HepG2 (cell line): ENCODE data around the gene TATDN3. TPM values are rescaled to one million over a fixed set of nuclear protein-coding genes. Genes with fewer than 3 reads are reported as not detected.

Source experiments
- ADNP ChIP-seq: sonication (generic); formaldehyde crosslinking; IDR thresholded peaks from 2 replicates; pipeline ENCODE4 v1.4.0; 2020; ENCODE audit warnings: missing genetic modification reagents
- CHD2 ChIP-seq: IDR thresholded peaks from 2 replicates; pipeline ENCODE4 v1.6.1; 2011; ENCODE audit warnings: low read depth, low read length, improper control_type of control experiment
- ELF1 ChIP-seq: sonication (generic); formaldehyde crosslinking; IDR thresholded peaks from 2 replicates; pipeline ENCODE4 v1.4.0; 2020; ENCODE audit warnings: missing genetic modification reagents
- ELF4 ChIP-seq: sonication (generic); formaldehyde crosslinking; IDR thresholded peaks from 2 replicates; pipeline ENCODE4 v1.5.0; 2020; ENCODE audit warnings: missing genetic modification reagents, mild to moderate bottlenecking, moderate library complexity, borderline replicate concordance
- FOXA1 ChIP-seq, 2 experiments: fragments of 450-650 bp in 1 of 2; sonication (generic) in 1 of 2; formaldehyde crosslinking in 1 of 2; IDR thresholded peaks; 2 replicates each; pipeline versions ENCODE4 v1.4.0 to v1.6.1; 2016 to 2020; ENCODE audit warnings: missing genetic modification reagents in 1 of 2
- FOXM1 ChIP-seq: sonication (generic); formaldehyde crosslinking; IDR thresholded peaks from 2 replicates; pipeline ENCODE4 v1.5.0; 2020; ENCODE audit warnings: missing genetic modification reagents
- GATA4 ChIP-seq: sonication (generic); IDR thresholded peaks from 2 replicates; pipeline ENCODE4 v1.6.1; 2016; ENCODE audit warnings: antibody characterized with exemption, low read depth, borderline replicate concordance
- HOXD1 ChIP-seq: sonication (generic); formaldehyde crosslinking; IDR thresholded peaks from 2 replicates; pipeline ENCODE4 v1.5.0; 2020; ENCODE audit warnings: missing genetic modification reagents
- NFE2L2 ChIP-seq: fragments of 150-350 bp; IDR thresholded peaks from 2 replicates; pipeline ENCODE4 v1.6.1; 2014; ENCODE audit warnings: low read length
- ZFP36L2 ChIP-seq: sonication (generic); formaldehyde crosslinking; IDR thresholded peaks from 2 replicates; pipeline ENCODE4 v1.4.0; 2020; ENCODE audit warnings: missing genetic modification reagents
- ZFY ChIP-seq: sonication (generic); formaldehyde crosslinking; IDR thresholded peaks from 2 replicates; pipeline ENCODE4 v1.4.0; 2020; ENCODE audit warnings: missing genetic modification reagents
- ZNF17 ChIP-seq: sonication (generic); formaldehyde crosslinking; IDR thresholded peaks from 2 replicates; pipeline ENCODE4 v1.5.0; 2020; ENCODE audit warnings: mild to moderate bottlenecking, missing genetic modification reagents
- ZNF432 ChIP-seq: sonication (generic); formaldehyde crosslinking; IDR thresholded peaks from 2 replicates; pipeline ENCODE4 v1.5.0; 2020; ENCODE audit warnings: missing genetic modification reagents, mild to moderate bottlenecking, borderline replicate concordance
- ZNF558 ChIP-seq: sonication (generic); formaldehyde crosslinking; IDR thresholded peaks from 2 replicates; pipeline ENCODE4 v1.9.0; 2022; ENCODE audit warnings: mild to moderate bottlenecking, missing genetic modification reagents, borderline replicate concordance
- ZNF562 ChIP-seq: sonication (generic); formaldehyde crosslinking; IDR thresholded peaks from 2 replicates; pipeline ENCODE4 v1.8.0; 2022; ENCODE audit warnings: missing genetic modification reagents, borderline replicate concordance
- ZNF605 ChIP-seq: sonication (generic); formaldehyde crosslinking; IDR thresholded peaks from 2 replicates; pipeline ENCODE4 v1.8.0; 2022; ENCODE audit warnings: mild to moderate bottlenecking, missing genetic modification reagents
- ZNF766 ChIP-seq: sonication (generic); formaldehyde crosslinking; IDR thresholded peaks from 2 replicates; pipeline ENCODE4 v1.5.0; 2020; ENCODE audit warnings: missing genetic modification reagents, borderline replicate concordance
- ZSCAN25 ChIP-seq: sonication (generic); formaldehyde crosslinking; IDR thresholded peaks from 2 replicates; pipeline ENCODE4 v1.8.0; 2022; ENCODE audit warnings: mild to moderate bottlenecking, missing genetic modification reagents
- polyA plus RNA-seq, 8 experiments: library from polyadenylated mRNA; depleted of rRNA in 3 of 8; stranded (reverse) in 7 of 8; unstranded in 1 of 8; fragments of >200 nt; fragmentation: Illumina TruSeq in 4 of 8; extraction: Trizol in 4 of 8; gene quantifications; 2 replicates each; pipeline versions ENCODE4 v1.2.1 to v1.2.3, GENCODE V29; 2011 to 2016; ENCODE audit warnings: low read depth in 4 of 8, missing spikeins in 1 of 8, mixed read lengths in 1 of 8; ENCODE audit not compliant: insufficient read depth in 1 of 8
- total RNA-seq, 5 experiments: library from RNA; depleted of rRNA; stranded (reverse); fragments of >200 nt; fragmentation: Illumina TruSeq; extraction: Trizol; gene quantifications; 2 replicates each; pipeline ENCODE4 v1.2.3, GENCODE V29; 2016; ENCODE audit warnings: low read depth in 1 of 5
- TF ChIP-seq, protein P1 (sequence below): sonication (generic); formaldehyde crosslinking; IDR thresholded peaks from 2 replicates; pipeline ENCODE4 v1.8.1; 2023; ENCODE audit warnings: mild to moderate bottlenecking, moderate library complexity, missing genetic modification reagents
- TF ChIP-seq, protein P2 (sequence below): sonication (generic); formaldehyde crosslinking; IDR thresholded peaks from 2 replicates; pipeline ENCODE4; 2020; ENCODE audit warnings: missing genetic modification reagents, mild to moderate bottlenecking, borderline replicate concordance
- TF ChIP-seq, protein P3 (sequence below): sonication (generic); formaldehyde crosslinking; IDR thresholded peaks from 2 replicates; pipeline ENCODE4 v1.4.0; 2020; ENCODE audit warnings: mild to moderate bottlenecking, missing genetic modification reagents
- TF ChIP-seq, protein P4 (sequence below): sonication (generic); formaldehyde crosslinking; IDR thresholded peaks from 2 replicates; pipeline ENCODE4 v1.4.0; 2020; ENCODE audit warnings: missing genetic modification reagents

Gene TATDN3
- total and polyA plus RNA-seq, 2 of the 13 experiments (the other 11 are each of a cell fraction or from before 2014, with no cell fraction given) = 7.3 to 8.6 TPM

DNA sequence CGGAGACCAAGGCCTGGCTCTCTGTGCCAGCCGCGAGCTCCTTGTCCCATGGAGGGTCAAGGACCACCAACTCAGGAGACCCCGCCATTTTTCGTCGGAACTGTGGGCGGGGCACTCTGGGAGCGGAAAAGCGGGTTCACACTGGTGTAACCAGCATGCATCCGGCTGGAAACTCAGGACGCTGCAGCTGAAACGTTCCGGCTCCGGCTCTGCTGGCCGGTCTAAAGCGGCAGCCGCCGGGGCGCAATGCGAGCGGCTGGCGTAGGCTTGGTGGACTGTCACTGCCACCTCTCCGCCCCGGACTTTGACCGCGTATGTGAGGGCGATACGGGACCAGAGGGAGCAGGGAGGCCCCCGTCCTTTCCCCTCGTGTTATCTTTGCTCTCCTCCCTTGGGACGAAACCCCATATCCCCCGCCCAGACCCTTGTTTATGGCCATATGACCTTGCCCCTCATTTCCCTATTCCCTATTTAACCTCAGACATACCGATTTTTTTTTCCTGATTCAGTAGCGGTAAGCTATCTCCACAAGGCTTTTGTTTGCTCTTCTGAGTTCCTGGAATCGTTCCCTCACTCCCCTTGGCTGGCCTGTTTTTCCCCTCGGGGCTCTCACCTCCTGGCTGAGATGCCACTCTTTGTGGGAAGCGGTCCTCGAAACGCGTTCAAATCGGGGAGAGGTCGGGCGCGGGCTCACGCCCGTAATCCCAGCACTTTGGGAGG lies at the start of gene TATDN3, which contains the start of gene NSL1 (continued):
- TF ChIP-seq, protein P1, sequence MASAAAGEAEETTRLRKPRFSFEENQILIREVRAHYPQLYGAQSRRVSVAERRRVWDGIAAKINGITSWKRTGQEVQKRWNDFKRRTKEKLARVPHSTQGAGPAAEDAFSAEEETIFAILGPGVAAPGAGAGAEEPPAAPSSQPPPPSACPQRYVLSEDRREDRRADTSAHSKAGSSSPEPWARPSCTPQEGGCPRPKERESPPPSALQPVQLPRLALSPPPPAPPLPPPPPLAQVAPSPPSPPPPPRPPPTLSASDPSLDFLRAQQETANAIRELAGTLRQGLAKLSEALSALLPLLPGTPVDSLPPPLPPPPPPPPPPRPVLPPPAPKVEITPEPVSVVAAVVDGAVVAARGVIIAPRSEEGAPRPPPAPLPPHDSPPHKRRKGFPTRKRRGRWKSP = peak; percentile 96
- TF ChIP-seq ZSCAN25 (CRISPR knock-in tag) (no peak), ZNF558 (CRISPR knock-in tag) (peak; percentile 83; the same call in 1 of the 2 replicates), HOXD1 (CRISPR knock-in tag) (no peak), ZNF562 (CRISPR knock-in tag) (no peak; the same call in 1 of the 2 replicates), ELF4 (CRISPR knock-in tag) (no peak), ELF1 (CRISPR knock-in tag) (peak; percentile 78), ADNP (CRISPR knock-in tag) (peak; percentile 73; the same call in 1 of the 2 replicates), NFE2L2 (peak; percentile 43; the same call in 1 of the 2 replicates), ZNF17 (CRISPR knock-in tag) (peak; percentile 69; the same call in 1 of the 2 replicates), ZNF766 (peak; percentile 80; the same call in 1 of the 2 replicates), ZNF432 (CRISPR knock-in tag) (no peak), GATA4 (peak; percentile 58), CHD2 (no peak), FOXM1 (CRISPR knock-in tag) (peak; percentile 43; the same call in 1 of the 2 replicates), ZFP36L2 (CRISPR knock-in tag) (no peak), ZFY (peak; percentile 73), FOXA1 (IDR thresholded peaks at IDR 0.05) (no peak), FOXA1 (CRISPR knock-in tag; IDR thresholded peaks at IDR 0.05) (peak; percentile 52), ZNF605 (peak; percentile 98)
- TF ChIP-seq, protein P2, sequence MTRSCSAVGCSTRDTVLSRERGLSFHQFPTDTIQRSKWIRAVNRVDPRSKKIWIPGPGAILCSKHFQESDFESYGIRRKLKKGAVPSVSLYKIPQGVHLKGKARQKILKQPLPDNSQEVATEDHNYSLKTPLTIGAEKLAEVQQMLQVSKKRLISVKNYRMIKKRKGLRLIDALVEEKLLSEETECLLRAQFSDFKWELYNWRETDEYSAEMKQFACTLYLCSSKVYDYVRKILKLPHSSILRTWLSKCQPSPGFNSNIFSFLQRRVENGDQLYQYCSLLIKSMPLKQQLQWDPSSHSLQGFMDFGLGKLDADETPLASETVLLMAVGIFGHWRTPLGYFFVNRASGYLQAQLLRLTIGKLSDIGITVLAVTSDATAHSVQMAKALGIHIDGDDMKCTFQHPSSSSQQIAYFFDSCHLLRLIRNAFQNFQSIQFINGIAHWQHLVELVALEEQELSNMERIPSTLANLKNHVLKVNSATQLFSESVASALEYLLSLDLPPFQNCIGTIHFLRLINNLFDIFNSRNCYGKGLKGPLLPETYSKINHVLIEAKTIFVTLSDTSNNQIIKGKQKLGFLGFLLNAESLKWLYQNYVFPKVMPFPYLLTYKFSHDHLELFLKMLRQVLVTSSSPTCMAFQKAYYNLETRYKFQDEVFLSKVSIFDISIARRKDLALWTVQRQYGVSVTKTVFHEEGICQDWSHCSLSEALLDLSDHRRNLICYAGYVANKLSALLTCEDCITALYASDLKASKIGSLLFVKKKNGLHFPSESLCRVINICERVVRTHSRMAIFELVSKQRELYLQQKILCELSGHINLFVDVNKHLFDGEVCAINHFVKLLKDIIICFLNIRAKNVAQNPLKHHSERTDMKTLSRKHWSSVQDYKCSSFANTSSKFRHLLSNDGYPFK (CRISPR knock-in tag) = peak; percentile 97
- TF ChIP-seq, protein P3, sequence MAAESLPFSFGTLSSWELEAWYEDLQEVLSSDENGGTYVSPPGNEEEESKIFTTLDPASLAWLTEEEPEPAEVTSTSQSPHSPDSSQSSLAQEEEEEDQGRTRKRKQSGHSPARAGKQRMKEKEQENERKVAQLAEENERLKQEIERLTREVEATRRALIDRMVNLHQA (CRISPR knock-in tag) = peak; percentile 65; the same call in 1 of the 2 replicates
- TF ChIP-seq, protein P4, sequence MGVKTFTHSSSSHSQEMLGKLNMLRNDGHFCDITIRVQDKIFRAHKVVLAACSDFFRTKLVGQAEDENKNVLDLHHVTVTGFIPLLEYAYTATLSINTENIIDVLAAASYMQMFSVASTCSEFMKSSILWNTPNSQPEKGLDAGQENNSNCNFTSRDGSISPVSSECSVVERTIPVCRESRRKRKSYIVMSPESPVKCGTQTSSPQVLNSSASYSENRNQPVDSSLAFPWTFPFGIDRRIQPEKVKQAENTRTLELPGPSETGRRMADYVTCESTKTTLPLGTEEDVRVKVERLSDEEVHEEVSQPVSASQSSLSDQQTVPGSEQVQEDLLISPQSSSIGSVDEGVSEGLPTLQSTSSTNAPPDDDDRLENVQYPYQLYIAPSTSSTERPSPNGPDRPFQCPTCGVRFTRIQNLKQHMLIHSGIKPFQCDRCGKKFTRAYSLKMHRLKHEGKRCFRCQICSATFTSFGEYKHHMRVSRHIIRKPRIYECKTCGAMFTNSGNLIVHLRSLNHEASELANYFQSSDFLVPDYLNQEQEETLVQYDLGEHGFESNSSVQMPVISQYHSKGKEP (CRISPR knock-in tag) = 0 out of 2 replicates have a peak, but pooled peaks have one; percentile 69
